K562 (cell line): ENCODE measurements around the gene MAL. TPM values are rescaled to one million over a fixed set of nuclear protein-coding genes. Genes with fewer than 3 reads are reported as not detected.

Experiments
- ATAC-seq: fragments of 200-7000 bp; cut with Tn5 transposase; 3 replicates; pipeline ENCODE4 v1.9.1; 2020; ENCODE audit warnings: moderate library complexity
- BruUV-seq: library from RNA; stranded (reverse); fragments of 400-500 nt; replicated peaks from 2 replicates; lab custom pipeline; 2021; lab: Mats Ljungman, UMichigan
- CTCF ChIA-PET: fragments of 300-600 bp; formaldehyde crosslinking; extraction: SDS; loops from one replicate; lab custom pipeline; 2021; ENCODE audit warnings: low intra/inter-chr PET ratio; lab: Yijun Ruan, JAX
- POLR2A ChIA-PET: fragments of 300-600, 350-650 bp; sonication (Branson Sonifier 250); formaldehyde crosslinking; extraction: SDS; loops from one replicate; lab custom pipeline; 2021; ENCODE audit warnings: antibody characterized with exemption, inconsistent platforms; lab: Yijun Ruan, JAX
- DNase-seq, 4 experiments: peaks; one replicate each; pipeline versions ENCODE4 v3.0.0 to v3.0.0-alpha.2; 2011 to 2018; ENCODE audit warnings: low spot score in 3 of 4, mixed read lengths in 3 of 4; ENCODE audit errors: extremely low read depth in 1 of 4
- FAIRE-seq: peaks from 2 replicates; lab custom pipeline; 2011; peaks lifted over from hg19 to GRCh38; lab: Jason Lieb, UNC
- H2AFZ ChIP-seq: 2 replicates; pipeline ENCODE4 v1.6.0; 2011; ENCODE audit warnings: low read depth, low read length, control low read depth, inconsistent platforms
- H3K27ac ChIP-seq: fragments of 200-600 bp; 3 replicates; pipeline ENCODE4 v1.8.0; 2011; ENCODE audit warnings: low read depth, mild to moderate bottlenecking, control low read depth, inconsistent platforms, low read length, moderate library complexity, mixed read lengths; ENCODE audit errors: extremely low read depth
- H3K27me3 ChIP-seq, 2 experiments: fragments of 300-600 bp in 1 of 2; 2 replicates in 1 of 2; 3 replicates in 1 of 2; pipeline versions ENCODE4 v1.6.0 to v1.8.0; 2011; ENCODE audit warnings: inconsistent platforms in 2 of 2, low read length in 2 of 2, mild to moderate bottlenecking in 1 of 2, mixed read lengths in 1 of 2, moderate library complexity in 1 of 2; ENCODE audit not compliant: control insufficient read depth in 2 of 2, insufficient read depth in 2 of 2
- H3K36me3 ChIP-seq: fragments of 300-600 bp; 3 replicates; pipeline ENCODE4 v1.8.0; 2011; ENCODE audit warnings: mild to moderate bottlenecking, low read length, inconsistent platforms; ENCODE audit not compliant: control insufficient read depth, insufficient read depth
- H3K4me1 ChIP-seq, 2 experiments: fragments of 200-600 bp in 1 of 2; replicated peaks in 1 of 2; 2 replicates in 1 of 2; 3 replicates in 1 of 2; pipeline versions ENCODE4 v1.5.1 to v1.8.0; 2011; ENCODE audit warnings: inconsistent platforms in 2 of 2, low read length in 2 of 2, mild to moderate bottlenecking in 1 of 2, mixed read lengths in 1 of 2, moderate library complexity in 1 of 2; ENCODE audit not compliant: control insufficient read depth in 2 of 2, insufficient read depth in 2 of 2
- H3K4me2 ChIP-seq: 2 replicates; pipeline ENCODE4 v1.6.1; 2011; ENCODE audit warnings: low read length, control low read depth, inconsistent platforms, mixed read lengths; ENCODE audit not compliant: insufficient read depth
- H3K4me3 ChIP-seq: fragments of 200-600 bp; sonication (generic), shearing (Covaris generic); 2 replicates; pipeline ENCODE4 v1.5.1; 2016; ENCODE audit warnings: control low read depth, inconsistent platforms
- H3K79me2 ChIP-seq: fragments of 200-600 bp; 3 replicates; pipeline ENCODE4 v1.8.0; 2011; ENCODE audit warnings: low read length, inconsistent platforms; ENCODE audit not compliant: control insufficient read depth, insufficient read depth
- H3K9ac ChIP-seq, 2 experiments: 2 replicates each; pipeline versions ENCODE4 v1.6.0 to v1.6.1; 2011; ENCODE audit warnings: low read depth in 2 of 2, low read length in 2 of 2, control low read depth in 1 of 2, inconsistent platforms in 1 of 2, mild to moderate bottlenecking in 1 of 2, mixed read lengths in 1 of 2; ENCODE audit not compliant: insufficient read depth in 1 of 2
- H3K9me1 ChIP-seq: one replicate; pipeline ENCODE4 v1.6.0; 2011; ENCODE audit warnings: inconsistent platforms, mild to moderate bottlenecking, low read length, moderate library complexity; ENCODE audit not compliant: control insufficient read depth, insufficient read depth
- H3K9me3 ChIP-seq: replicated peaks from 2 replicates; pipeline ENCODE4 v1.5.1; 2011; ENCODE audit warnings: low read depth, low read length, inconsistent platforms; ENCODE audit not compliant: control insufficient read depth, insufficient read depth
- H4K20me1 ChIP-seq: replicated peaks from 2 replicates; pipeline ENCODE4 v1.6.1; 2011; ENCODE audit warnings: low read length, inconsistent platforms, mixed read lengths; ENCODE audit not compliant: control insufficient read depth, insufficient read depth
- ATF7 ChIP-seq: fragments of 450-650 bp; IDR thresholded peaks from 2 replicates; pipeline ENCODE4 v1.7.1; 2014; ENCODE audit warnings: mild to moderate bottlenecking, moderate library complexity
- CUX1 ChIP-seq: fragments of 200-800 bp; sonication (Bioruptor generic); IDR thresholded peaks from 2 replicates; pipeline ENCODE4 v1.6.1; 2016; ENCODE audit warnings: missing genetic modification characterization, missing compliant biosample characterization
- HDAC6 ChIP-seq: IDR thresholded peaks from 2 replicates; pipeline ENCODE4 v1.6.1; 2012; ENCODE audit warnings: low read depth, mild to moderate bottlenecking, control low read depth, inconsistent platforms, low read length, moderate library complexity
- MCM7 ChIP-seq, 2 experiments: fragments of 450-650 bp; IDR thresholded peaks; 2 replicates each; pipeline ENCODE4 v1.6.1; 2016 to 2018
- RBM17 ChIP-seq: fragments of 200-400 bp; formaldehyde crosslinking; IDR thresholded peaks from 2 replicates; pipeline ENCODE4 v1.6.1; 2017; ENCODE audit warnings: low read depth, mild to moderate bottlenecking, low read length, borderline replicate concordance
- THRAP3 ChIP-seq: fragments of 450-650 bp; IDR thresholded peaks from 2 replicates; pipeline ENCODE4 v1.6.1; 2016; ENCODE audit warnings: mild to moderate bottlenecking, inconsistent platforms, borderline replicate concordance
- ZBTB12 ChIP-seq: fragments of 250-450 bp; sonication (Bioruptor Pico); IDR thresholded peaks from 2 replicates; pipeline ENCODE4 v1.4.0; 2020
- ZNF121 ChIP-seq: sonication (generic); formaldehyde crosslinking; conservative IDR thresholded peaks from 2 replicates; pipeline ENCODE4 v1.8.0; 2022; ENCODE audit warnings: missing genetic modification reagents
- WGBS: fragments of 100-300 bp; shearing (Covaris generic); methylation state at CpG from one replicate; pipeline ENCODE4 v1.1.6; 2016; ENCODE audit warnings: low coverage, mixed read lengths; ENCODE audit not compliant: insufficient coverage; ENCODE audit errors: missing lambda C conversion rate; 5-methylcytosine and 5-hydroxymethylcytosine counted together
- in situ Hi-C: fragments of 300-500 bp; cut with MboI; formaldehyde crosslinking; loops from 4 replicates; pipeline ENCODE4 v1.15.0; 2018; ENCODE audit warnings: inconsistent platforms, mixed read lengths
- intact Hi-C: fragments of 100-400 bp; cut with micrococcal nuclease; formaldehyde crosslinking; loops from 2 replicates; pipeline ENCODE4 v1.14.2; 2022
- polyA plus RNA-seq, 8 experiments: library from polyadenylated mRNA; depleted of rRNA in 4 of 8; stranded (reverse) in 5 of 8; unstranded in 3 of 8; fragments of >200 nt; fragmentation: Nextera tagmentation in 2 of 8; fragmentation: Illumina TruSeq in 1 of 8; extraction: Ambion mirVana in 2 of 8; extraction: Trizol in 1 of 8; gene quantifications; 2 replicates each; pipeline versions ENCODE4 v1.2.1 to v1.2.3, GENCODE V29; 2011 to 2014; ENCODE audit warnings: inconsistent platforms in 1 of 8, missing spikeins in 1 of 8
- total RNA-seq, 7 experiments: library from RNA; depleted of rRNA in 6 of 7; stranded (reverse); fragments of >200 nt in 6 of 7; fragmentation: Illumina TruSeq in 2 of 7; extraction: Trizol in 2 of 7; gene quantifications; 2 replicates each; pipeline versions ENCODE4 v1.2.1 to v1.2.3, GENCODE V29; 2011 to 2021; ENCODE audit warnings: low replicate concordance in 1 of 7

Gene MAL
- total and polyA plus RNA-seq, 9 of the 15 experiments (the other 6 are each of a cell fraction or from before 2014, with no cell fraction given) = not detected

- Histone ChIP-seq H3K4me2 (no peak overlapping the region), H3K36me3 (no peaks in the 10 kb centered on the region), H3K9me1 (no peaks in the 10 kb centered on the region), H3K4me1 (no peaks in the 10 kb centered on the region), H3K79me2 (no peaks in the 10 kb centered on the region), H3K4me3 (no peak overlapping the region), H2AFZ (no peak overlapping the region), H4K20me1 (peaks cover 10% of the 10 kb centered on the region; the same call in 1 of the 2 replicates), H3K27ac (no peak overlapping the region)
- POLR2A ChIA-PET = no interaction called here
- no peak for DNase-seq
- CTCF ChIA-PET = no interaction called here
- intact Hi-C loops = no loop called here
- WGBS = 0% methylated on average over 1 of the region's 1 CpG
- in situ Hi-C loops = no loop called here
- no peak for TF ChIP-seq MCM7 (IDR thresholded peaks at IDR 0.05)
- peak; percentile 31; the same call in 1 of the 2 replicates for TF ChIP-seq ZNF121 (CRISPR knock-in tag)
- TF ChIP-seq RBM17 = no peak
- no peak for TF ChIP-seq ZBTB12 (CRISPR knock-in tag)
- TF ChIP-seq, all 486 proteins: peak for 1
- H3K9ac ChIP-seq = no peak overlapping the region
- H3K27me3 ChIP-seq = peaks cover 21 to 73% of the 10 kb centered on the region in 2 experiments
- no peak for ATAC-seq
- no TSS peak for BruUV-seq
- H3K9me3 ChIP-seq = no peaks in the 10 kb centered on the region
- FAIRE-seq = no peak
Observed at GRCh38 chr2:95061119-95061512, 35.6 kb downstream of the MAL start.

GRCh38 chr2:95061601-95062183 is 36.2 kb downstream of the MAL start:
- intact Hi-C loops (no loop called here), in situ Hi-C loops (no loop called here)
- peaks cover 22 to 67% of the 10 kb centered on the region in 2 experiments for H3K27me3 ChIP-seq
- no peaks in the 10 kb centered on the region for H3K9me3 ChIP-seq
- ChIA-PET CTCF (no interaction called here), POLR2A (no interaction called here)
- no peaks in the 10 kb centered on the region for H3K36me3 ChIP-seq
- H3K9me1 ChIP-seq = no peaks in the 10 kb centered on the region
- H2AFZ ChIP-seq = no peak overlapping the region
- no peaks in the 10 kb centered on the region for H3K79me2 ChIP-seq
- H4K20me1 ChIP-seq = peaks cover 10% of the 10 kb centered on the region; the same call in 1 of the 2 replicates
- no peak for ATAC-seq
- H3K27ac ChIP-seq = no peak overlapping the region
- no peak for FAIRE-seq
- H3K4me1 ChIP-seq = no peaks in the 10 kb centered on the region
- no peak overlapping the region for H3K4me2 ChIP-seq
- DNase-seq = no peak
- H3K9ac ChIP-seq = no peak overlapping the region
- H3K4me3 ChIP-seq = no peak overlapping the region
- no TSS peak for BruUV-seq
- 0% methylated on average over 9 of the region's 11 CpGs for WGBS
- TF ChIP-seq HDAC6 (no peak), ATF7 (no peak), THRAP3 (no peak), CUX1 (CRISPR knock-in tag) (no peak)
